Activated B cell treated with CpG ODN at 0.5 μM for 24 hours (primary cell): ENCODE measurements around the gene CAPN6. TPM values are rescaled to one million over a fixed set of nuclear protein-coding genes. Genes with fewer than 3 reads are reported as not detected.

Source experiments
- ATAC-seq: fragments of 200-7000 bp; cut with Tn5 transposase; one replicate; pipeline ENCODE4 v1.10.0; 2021; ENCODE audit warnings: low read depth, mild to moderate bottlenecking, moderate library complexity
- CTCF ChIA-PET: fragments of 350-600 bp; sonication (Branson Sonifier 250); formaldehyde crosslinking; loops from one replicate; lab custom pipeline; 2021; ENCODE audit warnings: antibody characterized with exemption; lab: Charles Lee
- POLR2A ChIA-PET: fragments of 350-600 bp; sonication (Branson Sonifier 250); formaldehyde crosslinking; loops from one replicate; lab custom pipeline; 2021; ENCODE audit warnings: antibody characterized with exemption; lab: Charles Lee
- DNase-seq: peaks from one replicate; pipeline ENCODE4 v3.0.0; 2022
- H3K27ac Mint-ChIP-seq: one replicate; pipeline ENCODE4 v1.8.0; 2020; ENCODE audit warnings: mixed read lengths
- H3K27me3 Mint-ChIP-seq: one replicate; pipeline ENCODE4 v1.8.0; 2021; ENCODE audit warnings: mixed read lengths
- H3K36me3 Mint-ChIP-seq: one replicate; pipeline ENCODE4 v1.8.0; 2021; ENCODE audit warnings: low read depth, mixed read lengths
- H3K4me1 Mint-ChIP-seq: one replicate; pipeline ENCODE4 v1.8.0; 2021; ENCODE audit warnings: mixed read lengths
- H3K4me3 Mint-ChIP-seq: one replicate; pipeline ENCODE4 v1.8.0; 2020; ENCODE audit warnings: mild to moderate bottlenecking, mixed read lengths
- H3K9me3 Mint-ChIP-seq: one replicate; pipeline ENCODE4 v1.8.0; 2020; ENCODE audit warnings: mixed read lengths
- CTCF ChIP-seq: fragments of 200-600 bp; IDR thresholded peaks from one replicate; pipeline ENCODE4 v1.8.0; 2022; ENCODE audit warnings: antibody characterized with exemption, mild to moderate bottlenecking
- intact Hi-C: fragments of 100-400 bp; cut with micrococcal nuclease; formaldehyde crosslinking; loops from one replicate; pipeline ENCODE4 v1.15.1; 2024
- total RNA-seq: library from RNA; stranded (reverse); gene quantifications from 2 replicates; pipeline ENCODE4 v1.2.3, GENCODE V29; 2022

CAPN6 gene
- total RNA-seq, 1 donor from 2014 or later = not detected

GRCh38 chrX:111216293-111216801, 53.9 kb downstream of the CAPN6 start:
- H3K4me1 Mint-ChIP-seq = no peaks in the 10 kb centered on the region
- CTCF ChIA-PET = no interaction called here
- no peaks in the 10 kb centered on the region for H3K27me3 Mint-ChIP-seq
- no peak overlapping the region for H3K27ac Mint-ChIP-seq
- ATAC-seq (no peak), DNase-seq (no peak)
- H3K9me3 Mint-ChIP-seq = no peaks in the 10 kb centered on the region
- H3K4me3 Mint-ChIP-seq = no peak overlapping the region
- H3K36me3 Mint-ChIP-seq = no peaks in the 10 kb centered on the region
- intact Hi-C loops = no loop called here
- TF ChIP-seq CTCF = no peak
- POLR2A ChIA-PET = no interaction called here

- Mint-ChIP-seq H3K27me3 (no peaks in the 10 kb centered on the region), H3K27ac (no peak overlapping the region), H3K4me3 (no peak overlapping the region), H3K36me3 (no peaks in the 10 kb centered on the region), H3K9me3 (no peaks in the 10 kb centered on the region), H3K4me1 (no peaks in the 10 kb centered on the region)
- ChIA-PET POLR2A (no interaction called here), CTCF (no interaction called here)
- intact Hi-C loops = no loop called here
- DNase-seq (no peak), ATAC-seq (no peak)
- no peak for TF ChIP-seq CTCF
These were observed 62.4 kb downstream of the CAPN6 start for GRCh38 chrX:111207851-111208250.

- no peaks in the 10 kb centered on the region for H3K4me1 Mint-ChIP-seq
These were observed 70.0 kb downstream of the CAPN6 start for GRCh38 chrX:111200327-111200726.

GRCh38 chrX:111199505-111199904, 70.8 kb downstream of the CAPN6 start:
- DNase-seq = no peak
- Mint-ChIP-seq H3K9me3 (no peaks in the 10 kb centered on the region), H3K4me1 (no peaks in the 10 kb centered on the region), H3K27ac (no peak overlapping the region), H3K36me3 (no peaks in the 10 kb centered on the region), H3K27me3 (no peaks in the 10 kb centered on the region), H3K4me3 (no peak overlapping the region)
- ATAC-seq = no peak
- intact Hi-C loops = no loop called here
- TF ChIP-seq CTCF = no peak
- ChIA-PET CTCF (no interaction called here), POLR2A (no interaction called here)

More at GRCh38 chrX:111200327-111200726, 70.0 kb downstream of the CAPN6 start:
- intact Hi-C loops = no loop called here
- Mint-ChIP-seq H3K27ac (no peak overlapping the region), H3K36me3 (no peaks in the 10 kb centered on the region), H3K27me3 (no peaks in the 10 kb centered on the region), H3K4me3 (no peak overlapping the region), H3K9me3 (no peaks in the 10 kb centered on the region)
- POLR2A ChIA-PET = no interaction called here
- no peak for DNase-seq
- no peak for TF ChIP-seq CTCF
- ATAC-seq = no peak
- CTCF ChIA-PET = no interaction called here

Other genes with a start within 250 kb of the CAPN6 start
- 0.05 TPM in 1 of 2 replicates, not detected in the other for gene PAK3, start 174.3 kb downstream of the CAPN6 start, total RNA-seq
- not detected in 2 replicates for gene DCX, start 141.7 kb upstream of the CAPN6 start, total RNA-seq
- gene SERTM2, start 241.2 kb upstream of the CAPN6 start, total RNA-seq = not detected in 2 replicates